ENCODE results near the gene UPP2.

DNA sequence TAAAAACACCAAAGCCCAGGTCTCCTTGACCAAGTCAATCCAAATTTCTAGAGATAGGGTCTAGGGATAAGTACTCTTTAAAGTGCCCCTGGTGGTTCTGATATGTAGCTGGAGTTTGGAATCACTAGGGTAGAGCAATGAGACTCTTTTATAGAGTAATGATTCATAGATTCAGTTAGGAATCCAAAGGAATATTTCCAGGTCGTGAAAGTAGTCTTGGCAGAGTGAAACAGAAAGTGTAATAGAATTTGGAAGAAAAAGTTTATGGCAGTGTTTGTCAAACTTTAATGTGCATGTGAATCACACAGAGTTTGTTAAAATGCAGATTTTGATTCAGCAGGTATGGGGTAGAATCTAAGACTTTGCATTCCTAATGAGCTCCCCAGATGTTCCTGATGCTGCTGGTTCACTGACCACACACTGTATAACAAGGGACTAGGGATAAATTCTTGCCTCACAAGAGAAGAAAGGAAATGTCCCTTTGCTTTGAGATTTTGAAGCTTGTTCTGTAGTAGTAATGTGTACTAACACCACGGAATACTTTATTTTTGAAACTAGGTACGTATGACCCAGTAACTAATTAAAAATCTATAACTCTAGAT lies 1.8 kb downstream of the UPP2 start:
- TF ChIP-seq, protein P1, sequence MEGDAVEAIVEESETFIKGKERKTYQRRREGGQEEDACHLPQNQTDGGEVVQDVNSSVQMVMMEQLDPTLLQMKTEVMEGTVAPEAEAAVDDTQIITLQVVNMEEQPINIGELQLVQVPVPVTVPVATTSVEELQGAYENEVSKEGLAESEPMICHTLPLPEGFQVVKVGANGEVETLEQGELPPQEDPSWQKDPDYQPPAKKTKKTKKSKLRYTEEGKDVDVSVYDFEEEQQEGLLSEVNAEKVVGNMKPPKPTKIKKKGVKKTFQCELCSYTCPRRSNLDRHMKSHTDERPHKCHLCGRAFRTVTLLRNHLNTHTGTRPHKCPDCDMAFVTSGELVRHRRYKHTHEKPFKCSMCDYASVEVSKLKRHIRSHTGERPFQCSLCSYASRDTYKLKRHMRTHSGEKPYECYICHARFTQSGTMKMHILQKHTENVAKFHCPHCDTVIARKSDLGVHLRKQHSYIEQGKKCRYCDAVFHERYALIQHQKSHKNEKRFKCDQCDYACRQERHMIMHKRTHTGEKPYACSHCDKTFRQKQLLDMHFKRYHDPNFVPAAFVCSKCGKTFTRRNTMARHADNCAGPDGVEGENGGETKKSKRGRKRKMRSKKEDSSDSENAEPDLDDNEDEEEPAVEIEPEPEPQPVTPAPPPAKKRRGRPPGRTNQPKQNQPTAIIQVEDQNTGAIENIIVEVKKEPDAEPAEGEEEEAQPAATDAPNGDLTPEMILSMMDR (CRISPR knock-in tag; IDR thresholded peaks at IDR 0.05) = no peak
- TF ChIP-seq BHLHE40 (IDR thresholded peaks at IDR 0.05; ENCODE audit: low read length) (no peak), ZBTB20 (CRISPR knock-in tag; IDR thresholded peaks at IDR 0.05; ENCODE audit: borderline replicate concordance, low read depth) (no peak), ZNF572 (CRISPR knock-in tag; IDR thresholded peaks at IDR 0.05) (no peak), ZNF10 (CRISPR knock-in tag; IDR thresholded peaks at IDR 0.05; ENCODE audit: borderline replicate concordance, low read depth) (no peak), NR3C1 (CRISPR knock-in tag; IDR thresholded peaks at IDR 0.05) (no peak), SOX13 (IDR thresholded peaks at IDR 0.05) (no peak), SOX13 (CRISPR knock-in tag; conservative IDR thresholded peaks at IDR 0.05 in 1 of 2, IDR thresholded peaks at IDR 0.05 in 1 of 2) (no peak), GABPA (IDR thresholded peaks at IDR 0.05; ENCODE audit: low read depth, low read length) (no peak), GABPA (CRISPR knock-in tag; IDR thresholded peaks at IDR 0.05; ENCODE audit: low read depth) (no peak), EP300 (IDR thresholded peaks at IDR 0.05; ENCODE audit: low read depth in 2 of 2, low read length in 2 of 2) (no peak), EP300 (CRISPR knock-in tag; IDR thresholded peaks at IDR 0.05; ENCODE audit: borderline replicate concordance) (no peak), NR2F1 (CRISPR knock-in tag; IDR thresholded peaks at IDR 0.05) (no peak)
- TF ChIP-seq, protein P2, sequence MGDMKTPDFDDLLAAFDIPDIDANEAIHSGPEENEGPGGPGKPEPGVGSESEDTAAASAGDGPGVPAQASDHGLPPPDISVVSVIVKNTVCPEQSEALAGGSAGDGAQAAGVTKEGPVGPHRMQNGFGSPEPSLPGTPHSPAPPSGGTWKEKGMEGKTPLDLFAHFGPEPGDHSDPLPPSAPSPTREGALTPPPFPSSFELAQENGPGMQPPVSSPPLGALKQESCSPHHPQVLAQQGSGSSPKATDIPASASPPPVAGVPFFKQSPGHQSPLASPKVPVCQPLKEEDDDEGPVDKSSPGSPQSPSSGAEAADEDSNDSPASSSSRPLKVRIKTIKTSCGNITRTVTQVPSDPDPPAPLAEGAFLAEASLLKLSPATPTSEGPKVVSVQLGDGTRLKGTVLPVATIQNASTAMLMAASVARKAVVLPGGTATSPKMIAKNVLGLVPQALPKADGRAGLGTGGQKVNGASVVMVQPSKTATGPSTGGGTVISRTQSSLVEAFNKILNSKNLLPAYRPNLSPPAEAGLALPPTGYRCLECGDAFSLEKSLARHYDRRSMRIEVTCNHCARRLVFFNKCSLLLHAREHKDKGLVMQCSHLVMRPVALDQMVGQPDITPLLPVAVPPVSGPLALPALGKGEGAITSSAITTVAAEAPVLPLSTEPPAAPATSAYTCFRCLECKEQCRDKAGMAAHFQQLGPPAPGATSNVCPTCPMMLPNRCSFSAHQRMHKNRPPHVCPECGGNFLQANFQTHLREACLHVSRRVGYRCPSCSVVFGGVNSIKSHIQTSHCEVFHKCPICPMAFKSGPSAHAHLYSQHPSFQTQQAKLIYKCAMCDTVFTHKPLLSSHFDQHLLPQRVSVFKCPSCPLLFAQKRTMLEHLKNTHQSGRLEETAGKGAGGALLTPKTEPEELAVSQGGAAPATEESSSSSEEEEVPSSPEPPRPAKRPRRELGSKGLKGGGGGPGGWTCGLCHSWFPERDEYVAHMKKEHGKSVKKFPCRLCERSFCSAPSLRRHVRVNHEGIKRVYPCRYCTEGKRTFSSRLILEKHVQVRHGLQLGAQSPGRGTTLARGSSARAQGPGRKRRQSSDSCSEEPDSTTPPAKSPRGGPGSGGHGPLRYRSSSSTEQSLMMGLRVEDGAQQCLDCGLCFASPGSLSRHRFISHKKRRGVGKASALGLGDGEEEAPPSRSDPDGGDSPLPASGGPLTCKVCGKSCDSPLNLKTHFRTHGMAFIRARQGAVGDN (CRISPR knock-in tag; IDR thresholded peaks at IDR 0.05) = no peak
- TF ChIP-seq, protein P3, sequence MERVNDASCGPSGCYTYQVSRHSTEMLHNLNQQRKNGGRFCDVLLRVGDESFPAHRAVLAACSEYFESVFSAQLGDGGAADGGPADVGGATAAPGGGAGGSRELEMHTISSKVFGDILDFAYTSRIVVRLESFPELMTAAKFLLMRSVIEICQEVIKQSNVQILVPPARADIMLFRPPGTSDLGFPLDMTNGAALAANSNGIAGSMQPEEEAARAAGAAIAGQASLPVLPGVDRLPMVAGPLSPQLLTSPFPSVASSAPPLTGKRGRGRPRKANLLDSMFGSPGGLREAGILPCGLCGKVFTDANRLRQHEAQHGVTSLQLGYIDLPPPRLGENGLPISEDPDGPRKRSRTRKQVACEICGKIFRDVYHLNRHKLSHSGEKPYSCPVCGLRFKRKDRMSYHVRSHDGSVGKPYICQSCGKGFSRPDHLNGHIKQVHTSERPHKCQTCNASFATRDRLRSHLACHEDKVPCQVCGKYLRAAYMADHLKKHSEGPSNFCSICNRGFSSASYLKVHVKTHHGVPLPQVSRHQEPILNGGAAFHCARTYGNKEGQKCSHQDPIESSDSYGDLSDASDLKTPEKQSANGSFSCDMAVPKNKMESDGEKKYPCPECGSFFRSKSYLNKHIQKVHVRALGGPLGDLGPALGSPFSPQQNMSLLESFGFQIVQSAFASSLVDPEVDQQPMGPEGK (CRISPR knock-in tag; IDR thresholded peaks at IDR 0.05) = no peak
- TF ChIP-seq, protein P4, sequence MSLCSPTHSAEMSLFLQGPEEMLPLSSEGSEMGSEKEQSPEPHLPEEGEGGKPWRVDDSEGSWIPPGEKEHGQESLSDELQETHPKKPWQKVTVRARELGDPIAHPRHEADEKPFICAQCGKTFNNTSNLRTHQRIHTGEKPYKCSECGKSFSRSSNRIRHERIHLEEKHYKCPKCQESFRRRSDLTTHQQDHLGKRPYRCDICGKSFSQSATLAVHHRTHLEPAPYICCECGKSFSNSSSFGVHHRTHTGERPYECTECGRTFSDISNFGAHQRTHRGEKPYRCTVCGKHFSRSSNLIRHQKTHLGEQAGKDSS (CRISPR knock-in tag; IDR thresholded peaks at IDR 0.05; ENCODE audit: borderline replicate concordance, low read depth) = no peak
